22Rv1 (cell line): Measurements from ENCODE around the gene KANK4.

Experiments
- H3K27ac ChIP-seq: fragments of 450-650 bp; 2 replicates; pipeline ENCODE4 v1.5.1; 2017
- CTCF ChIP-seq: fragments of 450-650 bp; IDR thresholded peaks from 2 replicates; pipeline ENCODE4 v1.5.1; 2017; ENCODE audit warnings: mild to moderate bottlenecking
- ZFX ChIP-seq: fragments of 450-650 bp; IDR thresholded peaks from 2 replicates; pipeline ENCODE4 v1.6.1; 2017; ENCODE audit warnings: antibody characterized with exemption, borderline replicate concordance

The KANK4 gene

GRCh38 chr1:62314454-62315350 is 4.5 kb downstream of the KANK4 start:
- no peak overlapping the region for H3K27ac ChIP-seq
- TF ChIP-seq ZFX (no peak), CTCF (no peak)

- TF ChIP-seq ZFX = no peak
- no peak for TF ChIP-seq CTCF
- H3K27ac ChIP-seq = no peak overlapping the region
Measured at GRCh38 chr1:62312698-62313097, 6.5 kb downstream of the KANK4 start.

GRCh38 chr1:62311473-62311943 is 7.7 kb downstream of the KANK4 start:
- no peak overlapping the region for H3K27ac ChIP-seq
- no peak for TF ChIP-seq CTCF
- no peak for TF ChIP-seq ZFX

GRCh38 chr1:62309906-62310305 is 9.3 kb downstream of the KANK4 start:
- no peak for TF ChIP-seq ZFX
- TF ChIP-seq CTCF = no peak
- no peak overlapping the region for H3K27ac ChIP-seq

GRCh38 chr1:62308606-62309005 is 10.6 kb downstream of the KANK4 start:
- no peak overlapping the region for H3K27ac ChIP-seq

GRCh38 chr1:62307895-62308492 is 11.2 kb downstream of the KANK4 start:
- no peak overlapping the region for H3K27ac ChIP-seq

More at GRCh38 chr1:62308606-62309005, 10.6 kb downstream of the KANK4 start:
- no peak for TF ChIP-seq ZFX
- no peak for TF ChIP-seq CTCF

More at GRCh38 chr1:62307895-62308492, 11.2 kb downstream of the KANK4 start:
- TF ChIP-seq CTCF (no peak), ZFX (no peak)
